Amniotic epithelial cell (primary cell): ENCODE data around the gene CD226.
"Not testable (repeated sequence)": the region's sequence is repeated elsewhere in the genome, so short reads cannot be mapped to it uniquely, and the experiment has no call there.

ENCODE experiments used
- DNase-seq: peaks from one replicate; pipeline ENCODE4 v3.0.0-alpha.2; 2010; ENCODE audit warnings: low read depth

Gene CD226

DNA sequence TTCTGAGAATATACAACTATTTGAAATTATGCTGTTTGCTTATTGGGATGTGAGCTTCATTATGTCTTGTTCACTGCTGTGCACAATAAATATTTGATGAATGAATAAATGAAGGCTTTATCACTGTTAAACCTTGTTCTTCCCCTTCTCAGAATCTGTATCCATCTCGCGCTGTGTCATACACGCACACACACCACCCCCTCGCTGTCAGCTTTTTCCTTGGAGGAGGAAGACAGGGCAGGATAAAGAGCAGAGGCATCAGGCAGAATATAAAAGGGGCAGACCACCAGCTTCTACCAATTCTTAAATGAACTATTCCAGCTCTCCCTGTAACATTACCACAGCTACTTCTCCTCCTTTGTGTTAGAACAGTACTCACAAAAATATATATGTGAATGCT, 75.0 kb downstream of the CD226 start:
- peak; percentile 13 for DNase-seq

DNA sequence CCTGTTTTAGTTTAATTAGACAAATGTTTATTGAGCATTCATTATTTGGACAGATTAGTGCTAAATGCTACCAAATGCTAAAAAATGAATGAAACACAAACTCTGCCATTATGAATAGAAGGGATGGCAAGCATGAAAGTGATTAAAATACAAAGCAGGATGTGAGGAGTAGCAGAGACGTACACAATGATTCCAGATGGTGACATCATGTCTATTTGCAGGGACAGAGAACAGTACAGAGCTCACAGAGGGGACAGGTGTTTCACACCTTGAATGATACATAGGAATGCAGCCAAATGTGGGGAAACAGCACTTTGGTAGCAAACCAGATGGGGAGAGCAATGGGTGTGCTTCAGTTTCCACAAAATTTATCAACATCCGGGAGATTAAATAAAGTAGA, 76.3 kb downstream of the CD226 start:
- no peak for DNase-seq

DNA sequence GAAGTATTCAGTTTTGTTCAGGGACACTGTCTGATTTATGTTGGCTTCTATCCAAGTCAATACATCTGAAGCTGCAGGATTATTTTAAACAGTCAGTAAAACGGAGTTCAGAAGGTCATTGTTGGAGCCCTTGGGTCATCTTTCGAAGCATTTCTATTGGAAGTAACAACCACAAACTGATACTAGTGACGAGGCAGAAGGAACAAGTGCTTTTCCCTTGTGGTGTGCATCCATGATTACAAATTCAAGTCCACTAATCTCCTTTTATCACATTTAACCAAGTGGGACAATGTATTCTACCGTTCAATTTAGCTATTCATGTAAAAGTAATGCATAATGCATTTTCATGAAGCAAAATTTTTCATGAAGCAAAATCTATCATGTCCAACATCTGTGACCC, 76.9 kb downstream of the CD226 start:
- DNase-seq, result no peak

DNA sequence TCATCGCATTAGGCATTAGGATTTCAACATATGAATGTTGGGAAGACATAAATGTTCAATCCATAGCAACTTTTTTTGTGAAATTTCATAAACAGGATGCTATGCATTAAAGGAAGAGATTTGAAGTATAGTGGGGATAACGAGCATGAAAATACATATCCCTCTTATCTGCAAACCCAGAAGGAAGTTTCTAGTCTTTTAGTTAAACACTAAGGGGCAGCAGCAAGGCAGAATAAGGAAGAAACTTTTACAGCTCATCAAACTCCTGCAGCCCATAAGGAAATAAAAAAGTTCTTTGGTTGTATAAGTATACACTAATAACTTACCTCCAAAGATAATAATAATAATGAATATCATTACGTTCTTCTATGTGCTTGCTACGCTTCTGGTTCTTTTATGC, 81.5 kb downstream of the CD226 start:
- DNase-seq, result no peak

DNA sequence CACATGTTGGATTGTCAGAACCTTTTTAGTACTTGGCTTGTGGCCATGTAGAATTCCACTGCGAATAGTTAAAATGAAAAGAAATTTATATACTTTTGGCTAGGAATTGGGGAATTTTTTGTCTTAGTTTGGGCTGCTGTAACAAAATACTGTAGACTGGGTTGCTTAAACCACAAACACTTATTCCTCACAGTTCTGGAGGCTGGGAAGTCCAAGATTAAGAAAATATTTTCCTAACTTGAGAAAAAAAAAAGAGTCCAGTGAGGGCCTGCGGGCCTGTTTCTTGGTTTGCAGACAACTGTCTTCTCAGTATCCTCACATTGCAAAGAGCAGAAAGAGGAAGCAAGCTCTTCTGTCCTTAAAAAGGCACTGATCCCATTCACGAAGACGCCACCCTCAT, 81.9 kb downstream of the CD226 start:
- DNase-seq, result no peak

DNA sequence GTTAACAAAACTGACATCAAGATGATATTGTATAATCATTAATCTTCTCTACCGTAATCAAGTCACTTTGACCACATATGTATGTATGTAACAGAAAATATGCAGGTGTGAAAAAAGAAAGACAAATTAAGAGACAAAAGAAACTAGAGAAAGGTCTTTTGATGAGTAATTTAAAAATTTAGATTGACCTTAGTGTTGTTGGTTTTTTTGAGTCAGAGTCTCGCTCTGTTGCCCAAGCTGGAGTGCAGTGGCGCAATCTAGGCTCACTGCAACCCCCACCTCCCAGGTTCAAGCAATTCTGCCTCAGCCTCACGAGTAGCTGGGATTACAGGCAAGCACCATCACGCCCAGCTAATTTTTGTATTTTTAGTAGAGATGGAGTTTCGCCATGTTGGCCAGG, 82.9 kb downstream of the CD226 start:
- DNase-seq, result not testable (repeated sequence)

DNA sequence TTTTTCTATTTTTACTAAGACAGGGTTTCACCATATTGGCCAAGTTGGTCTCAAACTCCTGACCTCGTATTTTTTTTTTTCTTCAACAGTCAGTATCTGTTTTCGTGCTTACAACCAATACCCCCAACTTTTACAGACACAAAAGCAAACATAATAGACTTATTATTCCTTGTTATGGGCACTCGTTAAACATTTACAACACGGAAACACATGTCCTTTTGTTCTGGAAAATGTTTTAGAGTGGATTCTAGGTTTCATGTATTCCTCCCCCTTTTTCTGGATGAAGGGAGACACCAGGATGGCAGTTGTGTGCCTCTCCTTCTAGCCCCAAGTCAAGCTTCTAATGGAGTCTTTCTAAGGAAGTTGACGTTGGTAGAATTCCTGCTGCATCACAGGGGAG, 88.8 kb downstream of the CD226 start:
- no peak for DNase-seq

DNA sequence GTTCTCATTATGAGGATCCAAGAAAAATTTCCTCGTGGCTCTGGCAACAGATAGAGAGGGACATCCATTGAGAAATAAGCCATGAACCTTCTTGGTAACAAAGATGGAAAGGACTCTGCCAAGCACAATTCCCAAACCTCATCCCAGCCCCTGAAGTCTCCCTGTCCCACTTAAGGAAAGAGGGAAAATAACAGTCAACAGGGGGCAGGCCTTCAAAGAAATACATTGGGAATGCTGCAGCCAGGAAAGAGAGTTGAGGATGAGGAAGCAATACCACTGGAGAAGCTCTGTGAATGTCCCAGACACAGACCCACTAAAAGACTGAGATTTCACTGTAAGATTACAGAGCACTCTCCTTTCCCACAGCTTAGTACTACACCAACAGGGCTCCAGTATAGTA, 93.2 kb downstream of the CD226 start:
- DNase-seq, result no peak

DNA sequence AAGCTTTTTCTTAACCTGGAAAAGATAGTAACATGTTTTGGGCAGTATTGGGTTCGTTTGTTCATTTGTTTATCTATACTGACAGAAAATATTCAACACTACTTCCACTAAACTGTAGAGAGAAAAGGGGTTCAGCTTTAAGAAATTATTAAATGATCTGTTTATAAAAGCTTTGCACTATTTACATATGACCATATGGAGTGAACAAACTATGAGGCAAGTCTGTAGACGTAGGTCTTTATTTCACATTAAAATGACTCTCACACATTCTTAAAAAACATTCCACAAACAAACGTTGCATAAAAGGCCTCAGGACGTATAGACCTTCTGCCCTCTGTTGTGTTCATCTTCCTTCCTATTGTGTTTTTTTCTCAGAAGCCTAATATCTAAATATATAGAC, 94.6 kb downstream of the CD226 start:
- no peak for DNase-seq

DNA sequence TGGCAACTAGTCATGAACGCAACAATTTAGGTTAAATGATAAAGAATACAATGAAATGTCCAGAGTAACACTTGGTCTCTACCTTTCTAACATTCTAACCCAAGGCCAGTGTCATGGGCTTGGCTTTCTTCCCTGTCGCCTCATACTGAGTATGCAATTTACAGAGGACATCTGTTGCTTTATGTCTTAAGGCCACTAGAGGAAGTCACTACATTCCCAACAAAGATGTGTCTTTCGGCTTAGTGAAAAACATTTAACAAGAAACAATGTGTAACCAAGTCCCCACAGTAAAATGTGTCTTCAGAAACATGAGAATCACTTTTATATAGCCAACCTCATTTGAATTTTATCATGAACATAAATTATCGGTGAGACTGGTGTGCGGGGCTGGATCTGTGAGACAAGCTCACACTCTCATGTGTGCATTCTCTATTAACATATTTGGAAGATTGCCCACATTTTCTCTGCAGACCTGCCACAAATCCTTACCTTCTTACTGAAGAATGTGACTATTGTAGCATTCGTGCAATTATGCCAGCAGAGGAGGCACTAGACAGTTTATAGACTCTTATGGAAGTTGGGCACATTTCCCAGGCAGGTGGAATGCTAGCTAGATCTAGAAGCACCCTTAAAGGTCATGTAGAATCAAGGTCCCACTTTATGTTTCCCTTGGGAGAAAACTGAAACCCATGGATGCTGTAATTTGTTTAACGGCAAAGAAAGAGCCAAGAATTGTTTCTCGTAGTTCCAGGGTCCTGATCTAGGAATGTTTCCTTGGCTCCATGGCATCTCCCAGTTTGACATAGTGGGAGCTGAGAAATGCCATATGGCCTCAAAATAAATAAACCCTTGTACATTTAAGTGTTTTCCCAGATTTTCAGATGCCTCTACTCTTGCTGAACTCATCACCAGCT, 101.8 kb downstream of the CD226 start:
- DNase-seq, result peak; percentile 13

DNA sequence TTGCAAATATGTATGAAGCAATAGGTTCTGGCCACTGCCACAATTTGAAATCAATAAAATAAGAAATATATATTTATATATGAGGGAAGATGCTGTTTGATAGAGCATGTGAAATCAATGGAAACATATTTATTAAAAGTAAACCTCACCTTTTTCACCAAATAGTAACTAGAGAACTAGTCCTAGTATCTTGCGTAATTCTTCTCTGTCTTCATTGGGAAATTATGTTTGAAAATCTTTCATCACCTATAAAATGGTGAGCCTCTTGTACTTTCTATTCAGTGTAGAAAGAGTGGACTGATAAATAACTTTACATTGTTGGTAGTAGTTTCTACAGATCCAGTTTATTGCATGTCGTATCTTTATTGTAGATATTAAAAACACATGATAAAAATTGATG, 103.0 kb downstream of the CD226 start:
- no peak for DNase-seq

DNA sequence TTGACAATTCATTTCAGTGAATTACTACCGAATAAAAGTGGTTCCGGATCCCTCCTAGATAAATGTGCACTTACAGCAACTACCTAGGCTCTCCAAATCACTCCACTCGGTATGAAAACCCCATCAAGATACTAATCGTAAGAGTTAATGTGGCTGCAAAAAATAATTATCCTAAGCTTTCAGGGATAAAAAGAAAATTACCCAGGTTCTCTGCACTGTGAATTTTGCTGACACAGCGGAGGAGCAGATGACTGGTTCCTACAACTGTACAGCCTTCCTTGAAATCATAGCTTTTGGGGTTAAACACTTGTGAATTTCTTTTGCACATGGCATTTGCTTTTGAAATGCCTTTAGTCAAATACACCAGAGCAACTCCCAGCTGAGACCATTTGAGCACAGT, 104.7 kb downstream of the CD226 start:
- no peak for DNase-seq

DNA sequence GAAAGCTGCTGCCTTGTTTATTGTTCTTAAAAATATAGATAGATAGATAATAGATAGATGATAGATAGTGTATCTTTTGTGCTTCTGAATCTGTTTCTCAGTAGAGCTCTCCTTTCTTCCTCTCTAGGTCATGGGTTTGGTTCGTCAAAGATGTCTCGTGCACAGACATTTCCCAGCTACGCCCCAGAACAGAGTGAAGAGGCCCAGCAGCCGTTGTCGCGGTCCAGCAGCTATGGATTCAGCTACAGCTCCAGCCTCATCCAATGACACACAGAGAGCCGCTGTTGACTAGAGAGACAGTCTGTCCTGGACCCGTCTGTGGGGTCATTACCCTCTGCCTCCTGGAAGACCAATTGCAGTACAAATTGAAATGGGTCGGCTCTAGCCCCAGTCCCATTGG, 106.6 kb downstream of the CD226 start:
- no peak for DNase-seq

DNA sequence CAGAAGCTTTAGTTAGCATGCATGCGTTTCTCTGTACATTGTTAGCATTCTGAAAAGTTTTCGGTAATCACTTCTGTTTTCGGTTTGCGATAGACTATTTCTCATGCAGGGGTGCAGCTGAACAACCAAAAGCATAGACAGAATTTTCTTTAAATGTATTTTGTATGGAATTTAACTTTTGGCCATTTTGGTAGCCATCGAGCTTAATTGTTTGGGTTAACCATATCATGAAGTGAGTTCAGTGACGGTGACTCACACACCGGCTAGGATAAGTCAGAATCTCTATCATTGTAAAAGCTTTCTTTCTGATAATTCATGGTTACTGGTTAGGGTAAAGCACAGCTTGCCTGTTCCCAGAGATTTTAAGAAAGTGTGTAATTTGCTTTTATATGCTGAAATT, 107.2 kb downstream of the CD226 start:
- peak; percentile 36 for DNase-seq

DNA sequence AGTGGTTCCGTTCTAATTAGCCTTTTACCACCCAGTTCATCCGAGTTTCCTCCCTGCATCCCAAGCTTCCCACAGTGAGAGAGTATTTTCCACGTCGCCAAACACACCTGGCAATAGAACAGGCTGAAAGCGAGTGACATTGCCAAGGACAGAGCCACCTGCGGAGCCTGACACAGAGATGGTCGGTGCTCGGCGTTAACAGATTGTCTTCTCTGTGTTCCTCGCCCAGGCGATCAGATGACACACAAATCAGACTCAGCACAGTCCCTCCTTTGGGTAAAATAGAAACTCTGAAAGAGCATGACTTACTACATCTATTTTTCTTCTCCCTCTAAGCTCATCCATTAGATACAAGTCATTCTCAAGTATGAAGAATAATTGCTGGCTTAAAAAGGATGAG, 107.7 kb downstream of the CD226 start:
- DNase-seq, result no peak

DNA sequence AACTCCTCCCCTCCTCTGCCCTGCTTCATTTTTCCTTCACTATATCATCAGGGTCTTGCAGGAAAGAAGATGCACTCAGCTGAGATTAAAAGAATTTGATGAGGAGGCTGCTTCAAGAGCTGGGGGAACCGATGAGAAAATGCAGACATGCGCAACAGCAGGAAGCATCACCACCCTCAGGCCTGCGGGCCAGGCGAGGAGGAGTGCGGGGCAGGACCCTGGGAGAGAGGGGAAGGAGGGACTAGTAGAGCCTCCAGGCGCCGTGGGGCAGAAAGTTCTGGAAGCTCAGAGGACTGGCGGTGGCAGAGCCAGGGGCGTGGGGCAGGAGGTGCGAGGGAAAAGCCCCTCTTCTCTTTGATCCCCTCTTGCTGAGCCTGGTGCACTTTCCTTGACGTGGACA, 108.2 kb downstream of the CD226 start:
- no peak for DNase-seq

DNA sequence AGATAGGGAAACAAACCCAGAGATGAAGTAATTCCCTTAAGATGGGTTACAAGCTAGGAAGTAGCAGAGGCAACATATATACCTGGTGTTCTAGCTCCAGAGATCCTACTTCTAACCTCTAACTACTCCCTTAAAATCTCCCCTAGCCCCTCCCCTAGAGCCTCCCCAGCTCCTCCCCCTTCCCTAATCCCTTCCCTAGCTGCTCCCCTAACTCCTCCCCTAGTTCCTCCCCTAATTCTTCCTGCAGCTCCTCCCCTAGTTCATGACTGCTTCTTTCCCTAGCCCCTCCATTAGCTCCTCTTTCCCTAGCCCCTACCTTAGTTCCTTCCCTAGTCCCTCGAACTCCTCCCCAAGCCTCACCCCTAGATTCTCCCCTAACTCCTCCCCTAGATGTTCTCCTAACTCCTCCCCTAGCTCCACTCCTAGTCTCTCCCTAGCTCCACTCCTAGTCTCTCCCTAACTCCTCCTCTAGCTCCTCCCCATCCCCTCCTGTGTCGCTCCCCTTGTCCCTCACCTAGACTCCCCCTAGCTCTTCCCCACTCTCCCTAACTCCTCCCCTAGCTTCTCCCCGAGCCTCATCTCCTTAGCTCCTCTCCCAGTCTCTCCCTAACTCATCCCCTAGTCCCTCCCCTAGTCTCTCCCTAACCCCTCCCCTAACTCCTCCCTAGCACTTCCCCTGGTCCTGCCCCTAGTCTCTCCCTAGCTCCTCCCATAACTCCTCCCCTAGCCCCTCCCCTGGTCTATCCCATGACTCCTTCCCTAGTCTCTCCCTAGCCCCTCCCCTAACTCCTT, 108.9 kb downstream of the CD226 start:
- no peak for DNase-seq

DNA sequence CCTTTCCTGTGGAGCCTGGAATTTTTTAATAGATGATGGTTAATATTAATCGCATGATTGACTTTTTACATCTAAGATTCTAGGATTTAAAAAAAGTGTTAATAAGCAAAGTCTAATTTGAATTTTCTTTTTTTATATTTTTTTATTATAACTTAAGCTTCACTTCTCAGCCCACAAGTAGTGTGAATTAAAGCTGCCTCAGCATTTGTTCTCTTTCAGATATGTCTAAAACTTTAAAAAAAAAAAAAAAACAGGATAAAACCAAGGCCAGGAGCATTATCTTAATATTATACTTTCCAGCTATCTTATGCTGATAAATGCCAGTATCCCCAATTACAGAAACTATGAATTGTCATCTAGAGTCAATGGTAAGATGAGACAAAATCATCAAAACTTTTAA, 109.7 kb downstream of the CD226 start:
- DNase-seq, result no peak

DNA sequence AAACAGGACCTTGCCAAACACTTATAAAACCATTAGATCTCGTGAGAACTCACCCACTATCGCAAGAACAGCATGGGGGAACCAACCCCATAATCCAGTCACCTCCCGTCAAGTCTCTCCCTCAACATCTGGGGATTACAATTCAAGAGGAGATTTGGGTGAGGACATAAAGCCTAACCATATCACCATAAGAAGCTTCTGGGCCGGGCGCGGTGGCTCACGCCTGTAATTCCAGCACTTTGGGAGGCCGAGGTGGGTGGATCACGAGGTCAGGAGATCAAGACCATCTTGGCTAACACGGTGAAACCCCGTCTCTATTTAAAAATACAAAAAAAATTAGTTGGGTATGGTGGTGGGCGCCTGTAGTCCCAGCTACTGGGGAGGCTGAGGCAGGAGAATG, 112.7 kb downstream of the CD226 start:
- not testable (repeated sequence) for DNase-seq

DNA sequence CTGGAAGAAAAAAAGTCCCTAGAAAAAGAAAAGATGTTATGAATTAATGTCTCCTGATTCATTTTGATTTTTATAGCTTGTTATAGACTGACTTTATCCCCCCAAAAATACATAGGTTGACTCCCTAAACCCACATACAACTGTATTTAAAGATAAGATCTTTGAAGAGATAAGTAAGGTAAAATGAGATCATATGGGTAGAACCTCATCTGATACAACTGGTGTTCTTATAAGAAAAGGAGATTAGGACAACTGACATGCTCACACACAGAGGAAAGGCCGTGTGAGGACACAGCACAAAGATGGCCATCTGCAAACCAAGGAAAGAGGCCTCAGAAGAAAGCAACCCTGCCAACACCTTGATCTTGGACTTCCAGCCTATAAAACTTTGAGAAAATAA, 117.5 kb downstream of the CD226 start:
- no peak for DNase-seq

DNA sequence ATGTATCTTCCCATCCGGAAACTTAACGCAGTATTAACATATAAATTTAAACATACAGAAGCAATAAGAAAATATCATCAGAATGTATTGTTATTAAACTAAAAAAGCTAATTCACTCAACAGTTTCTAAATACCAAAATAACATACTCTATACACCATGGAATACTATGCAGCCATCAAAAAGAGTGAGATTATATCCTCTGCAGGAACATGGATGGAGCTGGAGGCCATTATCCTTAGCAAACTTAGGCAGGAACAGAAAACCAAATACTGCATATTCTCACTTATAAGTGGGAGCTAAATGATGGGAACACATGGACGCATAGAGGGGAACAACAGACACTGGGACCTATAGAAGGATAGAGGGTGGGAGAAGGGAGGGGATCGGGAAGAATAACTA, 127.1 kb downstream of the CD226 start:
- DNase-seq, result no peak

DNA sequence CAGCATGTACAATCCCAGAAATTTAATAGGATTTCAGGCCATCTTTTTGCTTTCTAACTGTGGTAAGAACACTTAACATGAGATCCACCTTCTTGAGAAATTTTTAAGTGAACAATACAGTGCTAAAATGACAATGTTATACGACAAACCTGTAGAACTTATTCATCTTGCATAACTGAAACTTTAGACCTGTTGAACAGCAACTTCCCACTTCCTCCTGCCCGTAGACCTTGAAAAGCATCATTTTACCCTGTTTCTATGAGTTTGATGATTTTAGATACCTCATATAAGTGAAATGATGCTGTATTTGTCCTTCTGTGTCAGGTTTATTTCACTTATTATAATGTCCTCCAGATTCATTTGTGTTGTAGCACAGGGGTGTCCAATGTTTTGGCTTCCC, 128.2 kb downstream of the CD226 start:
- DNase-seq, result no peak

DNA sequence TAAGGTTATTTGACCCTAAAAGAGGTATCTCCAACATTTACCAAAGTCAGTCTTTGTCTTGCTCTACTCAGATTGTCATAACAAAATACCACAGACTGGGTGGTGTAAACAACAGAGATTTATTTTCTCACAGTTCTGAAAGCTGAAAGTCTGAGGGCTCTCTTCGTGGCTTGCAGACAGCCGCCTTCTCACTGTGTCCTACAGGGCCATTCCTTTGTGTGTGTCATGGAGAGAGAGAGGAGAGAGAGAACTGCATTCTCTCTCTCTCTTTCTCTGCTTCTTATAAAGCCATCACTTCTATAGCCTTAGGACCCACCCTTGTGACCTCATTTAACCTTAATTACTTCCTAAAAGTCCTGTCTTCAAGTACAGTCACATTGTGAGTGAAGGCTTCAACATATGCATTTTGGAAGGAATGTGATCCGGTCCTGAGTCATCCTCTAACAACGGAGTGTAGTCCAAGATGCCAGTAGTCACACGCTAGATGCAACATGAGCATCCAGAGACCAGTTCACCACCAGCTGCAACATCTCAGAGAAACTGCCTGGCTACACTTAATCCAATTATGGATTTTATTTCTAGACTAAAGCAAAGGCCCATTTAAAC, 130.2 kb downstream of the CD226 start:
- peak; percentile 33 for DNase-seq
